Tibial artery (tissue), 4 donors: Measurements from ENCODE around the gene LTBP3.

Source experiments
- DNase-seq, 2 donors: peaks; one replicate each; pipeline ENCODE4 v3.0.0-alpha.2; 2019
- H3K27ac ChIP-seq, 2 donors: fragments of 200-600 bp; sonication (generic) in 1 of 2; 1 replicate in 1 of 2; 2 replicates in 1 of 2; pipeline ENCODE4 v1.5.1; 2018 to 2019; ENCODE audit warnings: mild to moderate bottlenecking in 1 of 2
- H3K27me3 ChIP-seq, 2 donors: fragments of 200-600 bp; sonication (generic) in 1 of 2; one replicate each; pipeline versions ENCODE4 v1.5.1 to v1.6.0; 2016 to 2019
- H3K36me3 ChIP-seq, 3 donors: fragments of 200-600 bp; sonication (generic) in 2 of 3; one replicate each; pipeline ENCODE4 v1.5.1; 2016 to 2019; ENCODE audit warnings: mild to moderate bottlenecking in 2 of 3
- H3K4me1 ChIP-seq, 4 donors: fragments of 200-600 bp; sonication (generic) in 2 of 4; 1 replicate in 3 of 4; 2 replicates in 1 of 4; pipeline ENCODE4 v1.5.1; 2016 to 2019
- H3K4me3 ChIP-seq, 2 donors: fragments of 200-600 bp; sonication (generic) in 1 of 2; 1 replicate in 1 of 2; 2 replicates in 1 of 2; pipeline ENCODE4 v1.5.1; 2018 to 2019; ENCODE audit warnings: mild to moderate bottlenecking in 2 of 2
- H3K9me3 ChIP-seq, 3 donors: fragments of 200-600 bp; sonication (generic) in 1 of 3; one replicate each; pipeline ENCODE4 v1.5.1; 2016 to 2019
- intact Hi-C: fragments of 100-400 bp; cut with DNase I; formaldehyde crosslinking; loops from one replicate; pipeline ENCODE4 v1.15.0; 2023; ENCODE audit warnings: low total_unique reads
- TF ChIP-seq, protein P1 (sequence below), 2 experiments: fragments of 200-600 bp in 1 of 2; fragments of 450-650 bp in 1 of 2; IDR thresholded peaks; one replicate each; pipeline ENCODE4 v1.5.1; 2017 to 2019; ENCODE audit warnings: antibody characterized with exemption in 2 of 2, mild to moderate bottlenecking in 1 of 2, moderate library complexity in 1 of 2

The LTBP3 gene

DNA sequence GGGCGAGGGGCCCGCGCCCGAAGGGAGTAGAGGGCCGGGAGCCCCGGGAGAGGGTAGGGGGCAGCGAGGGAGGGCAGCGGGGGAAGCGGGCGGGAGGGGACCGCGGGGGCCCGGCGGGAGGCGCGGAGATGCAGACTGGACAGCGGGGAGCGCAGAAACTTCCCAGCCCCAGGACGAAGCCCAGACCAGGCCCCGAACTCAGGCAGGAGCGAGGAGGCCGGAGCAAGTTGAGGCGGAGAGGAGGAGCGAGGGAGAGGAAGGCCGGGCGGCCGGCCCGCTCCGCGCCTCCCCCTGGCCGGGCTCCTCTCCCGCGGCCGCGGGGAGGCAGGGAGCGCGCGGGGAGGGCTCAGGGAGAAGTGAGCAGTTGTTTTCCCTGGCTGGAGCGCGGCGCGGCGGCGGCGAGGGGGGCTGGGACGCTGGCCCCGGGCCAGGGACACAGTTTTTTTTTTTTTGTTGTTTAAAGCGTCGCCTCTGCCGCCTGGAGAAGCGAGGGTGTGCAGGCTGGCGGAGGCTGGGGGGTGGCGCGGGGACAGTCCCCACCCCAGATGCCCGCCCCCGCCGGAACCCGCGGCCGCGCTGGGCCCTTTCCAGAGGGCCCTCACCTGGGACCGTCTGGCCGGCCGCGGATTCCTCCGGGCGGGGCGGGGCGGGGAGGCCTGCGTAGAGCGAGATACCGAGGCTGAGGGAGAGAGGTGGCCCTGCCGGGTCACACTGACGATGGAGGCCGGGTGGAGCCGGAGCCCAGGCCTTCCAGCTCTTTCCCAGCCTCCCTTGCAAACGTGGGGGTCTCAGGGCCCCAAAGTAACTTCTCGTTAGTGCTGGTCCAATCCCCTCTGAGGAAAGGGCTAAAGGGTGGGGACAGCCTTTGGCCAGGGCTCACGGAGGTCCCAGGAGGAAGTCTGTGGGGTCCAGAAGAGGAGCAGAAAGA, at the start of gene LTBP3:
LTBP3 (minus strand) TSS at position 358 of the 928 bp plus-strand sequence. CDS start 400 bp downstream, outside the sequence.
- intact Hi-C loops, result no loop called here
- Histone ChIP-seq H3K27ac (peak within 1 kb of the TSS; percentile 96 to 98), H3K4me1 (peaks cover 9 to 73% (median 66%) of the 10 kb centered on the region in 4 donors), H3K9me3 (no peaks in the 10 kb centered on the region), H3K27me3 (no peaks in the 10 kb centered on the region), H3K4me3 (peak within 1 kb of the TSS; percentile 58 to 75), H3K36me3 (peaks cover 0 to 9% (median 9%) of the 10 kb centered on the region in 3 donors)
- peak; percentile 89 to 96 for DNase-seq
- TF ChIP-seq, protein P1, sequence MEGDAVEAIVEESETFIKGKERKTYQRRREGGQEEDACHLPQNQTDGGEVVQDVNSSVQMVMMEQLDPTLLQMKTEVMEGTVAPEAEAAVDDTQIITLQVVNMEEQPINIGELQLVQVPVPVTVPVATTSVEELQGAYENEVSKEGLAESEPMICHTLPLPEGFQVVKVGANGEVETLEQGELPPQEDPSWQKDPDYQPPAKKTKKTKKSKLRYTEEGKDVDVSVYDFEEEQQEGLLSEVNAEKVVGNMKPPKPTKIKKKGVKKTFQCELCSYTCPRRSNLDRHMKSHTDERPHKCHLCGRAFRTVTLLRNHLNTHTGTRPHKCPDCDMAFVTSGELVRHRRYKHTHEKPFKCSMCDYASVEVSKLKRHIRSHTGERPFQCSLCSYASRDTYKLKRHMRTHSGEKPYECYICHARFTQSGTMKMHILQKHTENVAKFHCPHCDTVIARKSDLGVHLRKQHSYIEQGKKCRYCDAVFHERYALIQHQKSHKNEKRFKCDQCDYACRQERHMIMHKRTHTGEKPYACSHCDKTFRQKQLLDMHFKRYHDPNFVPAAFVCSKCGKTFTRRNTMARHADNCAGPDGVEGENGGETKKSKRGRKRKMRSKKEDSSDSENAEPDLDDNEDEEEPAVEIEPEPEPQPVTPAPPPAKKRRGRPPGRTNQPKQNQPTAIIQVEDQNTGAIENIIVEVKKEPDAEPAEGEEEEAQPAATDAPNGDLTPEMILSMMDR (IDR thresholded peaks at IDR 0.05), result no peak

DNA sequence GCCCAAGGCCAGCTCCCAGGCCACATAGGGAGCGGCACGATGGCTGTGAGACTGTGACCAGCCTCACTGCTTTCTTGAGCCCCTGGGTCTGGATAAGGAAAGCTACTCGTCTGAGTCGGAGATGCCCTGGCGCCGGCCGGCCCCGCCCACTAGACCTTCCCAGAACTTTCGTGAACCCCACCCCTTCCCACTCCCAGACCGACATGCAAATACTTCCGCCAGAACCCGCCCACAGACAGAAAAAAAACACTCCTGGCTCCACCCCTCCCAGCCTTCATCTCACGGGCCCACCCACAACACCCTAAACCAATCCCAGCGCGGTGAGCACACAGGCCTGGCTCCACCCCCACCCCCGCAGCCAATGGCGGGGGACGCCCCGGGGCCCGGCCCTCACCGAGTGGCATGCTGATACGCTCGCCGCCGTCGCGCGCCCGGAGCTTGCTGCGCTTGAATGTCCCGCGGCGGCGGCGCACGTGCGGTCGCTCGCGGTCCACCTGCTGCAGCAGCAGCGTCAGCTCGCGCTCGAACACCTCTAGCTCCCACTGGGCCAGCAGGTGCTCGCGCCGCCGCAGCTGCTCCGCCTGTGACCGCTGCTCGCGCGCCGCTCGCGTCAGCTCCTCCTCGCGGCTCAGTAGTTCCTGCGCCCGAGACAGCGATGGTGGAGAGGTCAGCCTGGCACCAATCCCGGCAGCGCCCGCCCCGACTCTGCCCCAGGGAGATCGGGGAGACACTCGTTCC, 48.9 kb upstream of the LTBP3 start:
- Histone ChIP-seq H3K4me1 (peaks cover 0 to 47% (median 42%) of the 10 kb centered on the region in 4 donors), H3K27ac (peak overlapping the region; percentile 73 to 78), H3K9me3 (no peaks in the 10 kb centered on the region), H3K4me3 (peak overlapping the region; percentile 39 to 53), H3K27me3 (no peaks in the 10 kb centered on the region), H3K36me3 (peaks cover 15 to 95% (median 45%) of the 10 kb centered on the region in 3 donors)
- DNase-seq, result peak; percentile 95 to 98
- intact Hi-C loops, result no loop called here
- TF ChIP-seq, protein P1 (IDR thresholded peaks at IDR 0.05), result peak in 1 of 2 experiments; percentile 12

DNA sequence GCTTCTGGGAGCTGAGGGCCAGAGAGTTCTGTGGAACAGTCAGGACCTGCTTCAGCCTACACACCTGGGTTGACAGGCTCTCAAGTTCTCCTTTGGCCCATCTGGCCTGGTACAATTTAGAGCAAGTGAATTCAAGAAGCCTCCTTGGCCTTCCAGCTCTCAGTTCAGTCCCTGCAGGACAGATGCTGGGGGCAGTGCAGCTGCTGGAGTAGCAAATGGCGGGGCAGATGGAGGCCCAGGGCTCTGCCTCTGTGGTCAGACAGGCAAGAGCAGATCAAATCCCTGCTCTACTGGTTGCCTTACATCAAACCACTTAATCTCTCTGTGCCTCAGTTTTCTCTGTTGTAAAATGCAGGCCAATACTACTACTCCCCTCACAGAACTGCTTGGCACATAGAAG, 46.1 kb upstream of the LTBP3 start:
- no peaks in the 10 kb centered on the region for H3K9me3 ChIP-seq
- DNase-seq, result no peak
- no peak overlapping the region for H3K27ac ChIP-seq
- H3K36me3 ChIP-seq, result peaks cover 15 to 96% (median 67%) of the 10 kb centered on the region in 3 donors
- TF ChIP-seq, protein P1 (IDR thresholded peaks at IDR 0.05), result no peak
- no peaks in the 10 kb centered on the region for H3K27me3 ChIP-seq
- H3K4me3 ChIP-seq, result no peak overlapping the region
- H3K4me1 ChIP-seq, result peaks cover 0 to 19% (median 16%) of the 10 kb centered on the region in 4 donors
- intact Hi-C loops, result no loop called here

DNA sequence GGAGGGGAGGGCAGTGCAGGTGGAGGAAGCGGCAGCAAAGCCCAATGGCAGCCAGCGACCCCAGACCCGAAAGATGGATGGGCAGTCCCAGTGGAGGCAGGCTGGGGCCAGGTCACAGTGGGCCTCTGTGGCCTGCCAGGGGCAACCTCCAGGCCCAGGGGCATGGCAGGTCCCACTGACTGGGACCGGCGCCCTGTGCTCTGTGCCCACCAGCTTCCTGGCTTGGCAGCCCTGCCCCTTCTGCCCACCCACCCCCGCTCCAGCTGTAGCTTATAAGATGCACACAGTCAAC, 41.7 kb upstream of the LTBP3 start:
- H3K27ac ChIP-seq, result no peak overlapping the region
- peaks cover 24 to 83% (median 67%) of the 10 kb centered on the region in 3 donors for H3K36me3 ChIP-seq
- no peaks in the 10 kb centered on the region for H3K9me3 ChIP-seq
- H3K4me3 ChIP-seq, result no peak overlapping the region
- no peaks in the 10 kb centered on the region for H3K27me3 ChIP-seq
- intact Hi-C loops, result no loop called here
- H3K4me1 ChIP-seq, result peaks cover 0 to 7% (median 0%) of the 10 kb centered on the region in 4 donors
- TF ChIP-seq, protein P1 (IDR thresholded peaks at IDR 0.05), result no peak
- peak in 1 of 2 donors; percentile 61 for DNase-seq

DNA sequence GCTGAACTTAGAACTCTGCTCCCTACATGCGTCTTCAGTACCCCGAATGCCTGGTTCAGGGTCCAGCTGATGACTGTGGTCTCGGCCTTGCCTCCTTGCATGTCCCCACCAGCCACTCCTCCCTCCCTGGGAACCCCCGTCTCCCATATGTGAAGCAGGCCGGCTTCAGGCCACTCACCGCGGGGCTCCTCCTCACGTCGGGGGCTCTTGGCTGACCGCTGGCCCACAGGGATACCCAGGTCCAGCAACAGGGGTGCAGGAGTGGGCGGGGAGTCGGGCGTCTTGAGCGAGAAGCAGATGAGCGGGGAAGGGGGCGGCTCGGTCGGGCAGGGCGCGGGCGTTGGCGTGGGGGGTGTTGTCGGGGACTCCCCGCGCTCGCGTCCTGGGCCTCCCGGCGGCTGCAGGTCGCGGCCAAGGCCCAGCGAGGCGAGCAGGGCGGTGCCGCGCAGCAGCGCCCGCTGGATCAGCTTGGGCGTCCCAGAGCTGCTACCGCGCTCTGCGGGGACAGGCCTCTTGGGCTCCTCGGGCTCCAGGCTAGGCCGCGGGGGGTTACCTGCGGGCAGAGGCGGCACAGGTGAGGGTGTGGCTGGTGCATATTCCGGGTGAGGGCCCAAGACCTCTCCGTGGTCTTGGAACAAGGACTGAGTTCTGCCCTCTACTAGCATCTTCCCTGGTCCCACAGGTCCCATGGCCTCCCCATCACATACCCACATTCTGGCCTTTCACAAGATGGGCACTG, 41.2 kb upstream of the LTBP3 start:
- TF ChIP-seq, protein P1 (IDR thresholded peaks at IDR 0.05), result no peak
- H3K4me1 ChIP-seq, result peaks cover 0 to 7% (median 0%) of the 10 kb centered on the region in 4 donors
- DNase-seq, result peak in 1 of 2 donors; percentile 66
- no peaks in the 10 kb centered on the region for H3K9me3 ChIP-seq
- H3K27ac ChIP-seq, result no peak overlapping the region
- no peaks in the 10 kb centered on the region for H3K27me3 ChIP-seq
- no peak overlapping the region for H3K4me3 ChIP-seq
- intact Hi-C loops, result no loop called here
- peaks cover 19 to 78% (median 62%) of the 10 kb centered on the region in 3 donors for H3K36me3 ChIP-seq
